Uterus (tissue), 2 donors: ENCODE data around the gene RPS18.

ENCODE experiments used
- CTCF ChIP-seq, 4 experiments: fragments of 200-600 bp in 2 of 4; fragments of 450-650 bp in 2 of 4; sonication (generic) in 2 of 4; IDR thresholded peaks; one replicate each; pipeline ENCODE4 v1.5.1; 2016 to 2019; ENCODE audit warnings: antibody characterized with exemption in 4 of 4, mild to moderate bottlenecking in 2 of 4, moderate library complexity in 1 of 4
- POLR2A ChIP-seq, 2 donors: fragments of 450-650 bp; IDR thresholded peaks; one replicate each; pipeline ENCODE4 v1.6.1; 2016; ENCODE audit warnings: antibody characterized with exemption in 2 of 2, mild to moderate bottlenecking in 1 of 2, moderate library complexity in 1 of 2

DNA sequence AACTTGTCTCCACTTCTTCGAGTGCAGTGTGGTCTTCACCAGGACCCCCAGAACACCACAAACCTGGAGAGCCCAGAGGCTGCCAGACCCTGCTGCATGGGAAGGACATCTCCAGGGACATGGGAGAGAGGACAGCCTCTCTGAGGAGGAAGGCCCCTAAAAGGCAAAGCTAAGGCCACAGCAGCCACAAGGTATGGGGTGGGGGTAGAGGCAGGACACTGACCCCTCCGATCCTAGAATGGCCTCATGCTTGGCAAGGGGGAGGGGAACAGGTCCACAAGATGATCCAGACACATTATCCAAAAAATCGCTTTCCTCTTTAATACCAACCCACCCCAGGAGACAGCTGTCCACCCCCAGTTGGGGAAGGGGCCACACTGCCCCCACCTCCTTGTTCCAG lies 6.9 kb downstream of the RPS18 start:
- TF ChIP-seq POLR2A (IDR thresholded peaks at IDR 0.05) (no peak), CTCF (IDR thresholded peaks at IDR 0.05) (no peak)
